ENCODE results near the gene TACO1.

DNA sequence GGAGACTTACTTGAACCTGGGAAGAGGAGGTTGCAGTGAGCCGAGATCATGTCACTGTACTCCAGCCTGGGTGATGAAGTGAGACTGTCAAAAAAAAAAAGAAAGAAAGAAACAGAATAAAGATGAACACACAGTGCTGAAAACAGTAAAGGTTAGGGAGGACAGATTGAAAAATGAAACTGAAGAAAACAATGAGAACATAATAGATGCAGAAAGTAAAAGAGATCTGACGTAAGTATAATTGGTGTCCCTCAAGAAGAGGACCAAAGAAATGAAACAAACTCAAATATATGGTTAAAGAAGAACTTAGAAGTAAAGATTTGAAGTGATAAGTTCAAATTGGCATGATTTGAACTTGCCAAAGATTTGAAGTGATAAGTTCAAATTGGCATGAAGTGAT is 43.3 kb upstream of the TACO1 start:
- TF ChIP-seq NFYB (IDR thresholded peaks at IDR 0.05; ENCODE audit: insufficient read depth, low read depth, low read length) = no peak
- no peak for TF ChIP-seq ZNF207 (IDR thresholded peaks at IDR 0.05; ENCODE audit: borderline replicate concordance)
- TF ChIP-seq, protein P1, sequence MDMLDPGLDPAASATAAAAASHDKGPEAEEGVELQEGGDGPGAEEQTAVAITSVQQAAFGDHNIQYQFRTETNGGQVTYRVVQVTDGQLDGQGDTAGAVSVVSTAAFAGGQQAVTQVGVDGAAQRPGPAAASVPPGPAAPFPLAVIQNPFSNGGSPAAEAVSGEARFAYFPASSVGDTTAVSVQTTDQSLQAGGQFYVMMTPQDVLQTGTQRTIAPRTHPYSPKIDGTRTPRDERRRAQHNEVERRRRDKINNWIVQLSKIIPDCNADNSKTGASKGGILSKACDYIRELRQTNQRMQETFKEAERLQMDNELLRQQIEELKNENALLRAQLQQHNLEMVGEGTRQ (IDR thresholded peaks at IDR 0.05; ENCODE audit: borderline replicate concordance, low read depth, low read length) = no peak
- no peak for TF ChIP-seq HDAC2 (IDR thresholded peaks at IDR 0.05)
- TF ChIP-seq MXI1 (IDR thresholded peaks at IDR 0.05; ENCODE audit: low read depth, low read length) = no peak
- no peak for TF ChIP-seq YY1 (IDR thresholded peaks at IDR 0.05; ENCODE audit: low read depth, low read length)
- TF ChIP-seq BRCA1 (IDR thresholded peaks at IDR 0.05; ENCODE audit: low read depth, low read length) = no peak
- no peak for TF ChIP-seq EZH2 (IDR thresholded peaks at IDR 0.05; ENCODE audit: borderline replicate concordance, control insufficient read depth, low read depth, low read length)
- TF ChIP-seq, protein P2, sequence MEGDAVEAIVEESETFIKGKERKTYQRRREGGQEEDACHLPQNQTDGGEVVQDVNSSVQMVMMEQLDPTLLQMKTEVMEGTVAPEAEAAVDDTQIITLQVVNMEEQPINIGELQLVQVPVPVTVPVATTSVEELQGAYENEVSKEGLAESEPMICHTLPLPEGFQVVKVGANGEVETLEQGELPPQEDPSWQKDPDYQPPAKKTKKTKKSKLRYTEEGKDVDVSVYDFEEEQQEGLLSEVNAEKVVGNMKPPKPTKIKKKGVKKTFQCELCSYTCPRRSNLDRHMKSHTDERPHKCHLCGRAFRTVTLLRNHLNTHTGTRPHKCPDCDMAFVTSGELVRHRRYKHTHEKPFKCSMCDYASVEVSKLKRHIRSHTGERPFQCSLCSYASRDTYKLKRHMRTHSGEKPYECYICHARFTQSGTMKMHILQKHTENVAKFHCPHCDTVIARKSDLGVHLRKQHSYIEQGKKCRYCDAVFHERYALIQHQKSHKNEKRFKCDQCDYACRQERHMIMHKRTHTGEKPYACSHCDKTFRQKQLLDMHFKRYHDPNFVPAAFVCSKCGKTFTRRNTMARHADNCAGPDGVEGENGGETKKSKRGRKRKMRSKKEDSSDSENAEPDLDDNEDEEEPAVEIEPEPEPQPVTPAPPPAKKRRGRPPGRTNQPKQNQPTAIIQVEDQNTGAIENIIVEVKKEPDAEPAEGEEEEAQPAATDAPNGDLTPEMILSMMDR (IDR thresholded peaks at IDR 0.05 in 2 of 3, conservative IDR thresholded peaks at IDR 0.05 in 1 of 3; ENCODE audit: control insufficient read depth in 2 of 3, extremely low read depth in 1 of 3, insufficient read depth in 1 of 3, low read depth in 3 of 3, low read length in 3 of 3) = no peak
